Measurements from ENCODE around the gene CBR1. TPM values are rescaled to one million over a fixed set of nuclear protein-coding genes. Genes with fewer than 3 reads are reported as not detected.

CBR1 gene
- total RNA-seq: 13.4 and 23.3 TPM in 2 replicates

DNA sequence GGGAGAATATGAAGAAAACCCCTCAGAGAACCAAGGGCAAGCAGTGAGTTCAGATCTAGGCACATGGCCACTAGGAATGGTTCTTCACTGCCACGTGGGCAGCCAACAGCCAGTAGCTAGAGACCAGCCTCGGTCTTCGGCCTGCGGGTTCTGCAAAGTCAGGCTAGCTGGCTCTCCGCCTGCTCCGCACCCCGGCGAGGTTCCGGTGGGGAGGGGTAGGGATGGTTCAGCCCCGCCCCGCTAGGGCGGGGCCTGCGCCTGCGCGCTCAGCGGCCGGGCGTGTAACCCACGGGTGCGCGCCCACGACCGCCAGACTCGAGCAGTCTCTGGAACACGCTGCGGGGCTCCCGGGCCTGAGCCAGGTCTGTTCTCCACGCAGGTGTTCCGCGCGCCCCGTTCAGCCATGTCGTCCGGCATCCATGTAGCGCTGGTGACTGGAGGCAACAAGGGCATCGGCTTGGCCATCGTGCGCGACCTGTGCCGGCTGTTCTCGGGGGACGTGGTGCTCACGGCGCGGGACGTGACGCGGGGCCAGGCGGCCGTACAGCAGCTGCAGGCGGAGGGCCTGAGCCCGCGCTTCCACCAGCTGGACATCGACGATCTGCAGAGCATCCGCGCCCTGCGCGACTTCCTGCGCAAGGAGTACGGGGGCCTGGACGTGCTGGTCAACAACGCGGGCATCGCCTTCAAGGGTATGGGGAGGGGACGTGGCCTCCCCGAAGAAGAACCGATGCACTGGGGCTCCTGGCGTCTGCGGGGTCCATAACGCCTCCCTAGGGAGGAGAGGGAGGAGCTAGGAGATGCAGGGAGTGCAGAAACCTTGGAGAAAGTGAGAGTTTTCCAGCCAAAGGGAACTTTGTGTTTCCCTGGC is at the start of gene CBR1:
CBR1 (plus strand) TSS at position 312 of the 871 bp plus-strand sequence; CDS start at position 404, 92 bp downstream.
- peak; percentile 63 to 73 for DNase-seq (ENCODE audit: low read depth in 2 of 2)

DNA sequence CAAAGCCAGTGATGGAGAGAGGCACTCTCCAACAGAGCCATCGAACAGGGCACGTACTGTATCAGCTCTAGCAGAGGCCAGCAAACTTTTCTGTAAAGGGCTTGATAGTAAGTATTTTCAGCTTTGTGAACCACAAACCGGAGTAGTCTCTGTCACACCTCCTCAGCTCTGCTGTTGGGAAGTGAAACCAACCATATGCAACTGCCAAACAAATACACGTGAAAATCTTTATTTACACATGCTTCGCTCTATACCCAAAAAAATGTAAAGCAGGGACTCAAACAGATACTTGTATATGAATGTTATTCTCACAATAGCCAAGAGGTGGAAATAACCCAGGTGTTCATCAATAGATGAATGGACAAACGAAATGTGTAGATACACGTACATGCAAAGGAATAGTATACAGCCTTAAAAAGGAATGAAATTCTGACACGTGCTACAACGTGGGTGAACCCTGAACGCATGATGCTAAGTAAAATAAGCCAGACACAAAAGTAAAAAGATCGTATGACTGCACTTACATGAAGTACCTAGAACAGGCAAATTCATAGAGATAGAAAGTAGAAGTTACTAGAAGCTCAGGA is 48.5 kb upstream of the CBR1 start:
- DNase-seq (ENCODE audit: low read depth in 2 of 2): no peak

DNA sequence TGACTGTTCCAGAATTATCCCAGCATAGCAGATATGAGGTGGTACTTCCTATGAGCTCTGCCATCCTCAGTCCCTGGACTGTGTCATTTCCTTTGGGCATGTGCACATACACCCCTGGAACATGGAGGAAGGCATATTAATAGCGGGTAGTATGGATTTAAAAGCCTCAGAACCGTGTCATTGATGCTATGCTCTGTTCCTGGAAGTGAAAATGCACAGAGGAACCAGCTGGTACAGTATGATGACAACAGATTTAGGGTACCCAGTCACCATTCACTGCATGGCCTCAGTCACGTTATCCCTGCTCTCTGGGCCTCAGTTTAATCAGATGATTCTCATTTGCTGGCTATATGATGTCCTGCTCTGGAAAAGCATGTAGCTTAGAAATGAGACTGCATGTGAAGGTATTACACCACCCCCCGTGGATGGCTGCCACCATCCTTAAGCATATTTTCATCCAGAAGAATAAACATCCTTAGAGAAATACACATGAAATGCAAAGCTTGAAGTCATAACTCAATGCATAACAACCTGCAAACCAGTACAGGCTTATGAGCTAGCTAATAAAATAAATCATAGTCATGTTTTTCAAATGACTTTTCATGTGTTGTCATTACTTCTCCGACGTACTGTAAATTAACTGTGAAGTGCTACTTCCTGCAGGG is 47.3 kb upstream of the CBR1 start:
- no peak for DNase-seq (ENCODE audit: low read depth in 2 of 2)

DNA sequence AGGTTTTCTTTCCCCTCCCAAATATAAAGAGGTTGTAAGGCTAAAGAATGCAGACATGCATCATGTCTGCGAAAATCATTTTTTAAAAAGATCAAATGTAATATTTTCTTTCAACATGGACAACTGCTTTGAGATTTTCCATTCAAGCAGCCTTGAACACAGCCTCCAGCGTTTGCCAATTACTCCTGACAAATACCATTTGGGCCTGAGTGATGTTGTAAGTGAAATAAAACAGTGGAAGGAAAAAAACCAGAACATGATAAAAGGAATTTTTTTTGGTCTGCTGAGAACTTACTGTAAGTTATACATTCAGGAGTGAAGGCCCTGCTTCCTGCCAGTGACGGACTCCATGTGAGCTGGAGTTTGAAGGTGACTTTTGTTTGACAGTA is 46.7 kb upstream of the CBR1 start:
- DNase-seq (ENCODE audit: low read depth in 2 of 2): no peak

DNA sequence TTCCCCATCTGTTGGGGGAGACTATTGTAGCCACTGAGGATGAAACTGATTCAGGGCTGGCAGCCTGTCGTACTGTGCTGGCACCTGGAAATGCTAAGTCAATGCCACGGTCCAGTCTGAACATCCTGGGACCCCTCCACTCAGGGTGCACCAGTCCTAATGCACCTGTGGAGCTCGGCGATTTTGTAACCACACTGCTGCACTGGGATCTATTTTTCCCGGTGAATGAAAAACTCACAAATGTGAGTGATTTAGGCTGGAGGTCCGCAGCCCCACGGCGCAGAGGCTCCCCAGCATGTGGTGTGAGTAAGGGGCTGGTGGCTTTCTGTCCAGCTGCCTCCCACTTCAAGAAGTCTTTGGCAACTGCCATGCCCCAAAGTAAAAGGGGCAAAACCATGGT is 45.0 kb upstream of the CBR1 start:
- no peak for DNase-seq (ENCODE audit: low read depth in 2 of 2)

DNA sequence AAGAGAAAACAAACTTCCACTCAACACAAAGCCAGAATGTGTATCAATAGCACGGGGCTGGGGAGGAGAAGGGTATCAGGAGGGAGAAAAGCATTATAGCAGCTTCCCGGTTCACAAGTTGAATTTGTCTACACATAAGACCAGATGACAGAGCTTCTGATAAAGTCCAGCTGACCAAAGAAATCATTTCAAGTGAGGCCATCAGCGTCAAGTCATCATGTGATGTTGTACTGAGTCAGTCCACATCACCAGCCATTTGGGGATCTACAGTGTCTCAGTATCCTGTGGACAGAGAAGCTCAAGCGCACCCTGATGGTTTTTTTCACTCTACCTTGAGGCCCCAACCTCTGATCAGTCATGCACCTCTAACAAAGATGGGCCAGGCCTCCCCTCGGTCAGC is 42.5 kb upstream of the CBR1 start:
- no peak for DNase-seq (ENCODE audit: low read depth in 2 of 2)

DNA sequence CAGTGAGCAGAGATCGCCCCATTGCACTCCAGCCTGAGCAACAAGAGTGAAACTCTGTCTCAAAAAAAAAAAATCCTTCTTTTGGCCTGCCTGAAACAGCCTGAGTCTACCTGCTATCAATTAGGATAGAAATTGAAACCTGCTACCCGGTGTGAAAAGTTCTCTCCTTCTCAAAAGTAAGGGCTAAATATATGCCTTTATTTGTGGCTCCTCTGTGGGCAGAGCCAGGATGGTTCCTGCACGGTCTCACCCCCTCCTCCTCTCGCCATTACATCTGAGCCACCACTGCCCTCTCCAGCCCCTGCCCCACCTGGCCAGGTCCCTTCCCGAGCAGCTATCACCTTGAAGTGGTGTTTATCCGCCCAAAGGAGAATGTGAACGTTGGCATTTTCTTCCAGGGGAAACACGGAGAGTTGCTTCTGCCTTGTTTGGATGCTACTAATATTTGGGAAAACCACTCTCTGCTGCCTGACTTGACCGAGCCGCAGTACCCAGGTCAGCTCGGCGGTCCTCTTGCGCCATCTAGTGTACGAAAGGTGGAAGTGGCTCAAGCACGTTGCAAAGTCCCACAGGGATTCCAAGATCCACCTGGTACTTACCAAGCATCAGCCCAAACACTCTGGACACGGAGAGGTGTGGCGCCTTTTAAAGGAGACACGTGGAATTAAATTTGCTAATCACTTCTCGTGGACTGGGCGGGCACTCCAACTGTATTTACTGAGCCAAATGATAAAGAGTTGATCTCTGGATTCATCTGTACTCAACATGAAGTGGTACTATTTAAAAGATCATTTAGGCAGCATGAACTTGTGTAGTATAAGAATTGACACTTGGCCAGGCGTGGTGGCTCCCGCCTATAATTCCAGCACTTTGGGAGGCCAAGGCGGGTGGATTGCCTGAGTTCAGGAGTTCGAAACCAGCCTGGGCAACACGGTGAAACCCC is 41.4 kb upstream of the CBR1 start:
- DNase-seq (ENCODE audit: low read depth in 2 of 2): peak; percentile 45 to 60

DNA sequence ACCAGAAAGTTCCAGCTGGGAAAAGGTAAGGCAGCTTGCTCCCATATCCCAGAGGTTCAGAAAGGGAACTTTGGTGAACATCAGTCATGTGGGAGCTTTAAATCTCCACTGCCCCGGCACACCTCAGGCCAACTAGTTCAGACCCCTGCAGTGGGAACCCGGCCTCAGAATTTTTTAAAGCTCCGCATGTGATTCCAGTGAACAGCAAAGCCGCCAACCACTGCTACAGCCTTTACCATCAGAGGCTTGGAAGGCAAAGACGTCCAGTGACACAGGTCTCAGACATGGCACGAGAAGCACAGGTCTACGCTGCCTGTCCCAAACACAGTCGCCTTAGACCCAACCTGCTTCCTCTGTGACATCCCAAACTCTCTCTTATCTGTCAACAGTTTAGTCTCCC is 40.5 kb upstream of the CBR1 start:
- no peak for DNase-seq (ENCODE audit: low read depth in 2 of 2)

DNA sequence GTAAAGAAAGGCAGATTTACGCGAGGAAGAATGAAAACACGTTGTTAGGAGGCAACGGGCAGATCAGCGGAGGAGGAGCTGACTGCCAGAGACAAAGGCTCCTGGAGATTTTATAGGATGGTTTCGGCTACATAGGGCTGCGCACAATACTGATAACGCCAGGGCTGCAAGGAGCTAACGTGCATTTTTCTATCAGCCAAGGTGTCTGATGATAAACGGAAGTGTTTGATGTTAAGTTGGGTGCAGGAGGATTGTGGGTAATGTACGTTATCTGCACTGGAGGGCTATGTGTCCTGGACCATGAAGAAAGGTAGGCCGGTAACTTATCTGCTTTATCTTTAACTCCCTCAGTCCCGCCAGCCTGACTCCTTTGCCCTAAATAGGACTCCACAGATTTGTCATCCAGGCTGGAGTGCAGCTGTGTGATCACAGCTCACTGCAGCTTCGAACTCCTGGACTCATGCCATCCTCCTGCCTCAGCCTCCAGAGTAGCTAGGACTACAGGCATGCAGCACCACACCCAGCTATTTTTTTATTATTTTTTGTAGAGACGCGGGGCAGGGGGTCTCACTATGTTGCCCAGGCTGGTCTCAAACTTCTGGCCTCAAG is 39.1 kb upstream of the CBR1 start:
- no peak for DNase-seq (ENCODE audit: low read depth in 2 of 2)

DNA sequence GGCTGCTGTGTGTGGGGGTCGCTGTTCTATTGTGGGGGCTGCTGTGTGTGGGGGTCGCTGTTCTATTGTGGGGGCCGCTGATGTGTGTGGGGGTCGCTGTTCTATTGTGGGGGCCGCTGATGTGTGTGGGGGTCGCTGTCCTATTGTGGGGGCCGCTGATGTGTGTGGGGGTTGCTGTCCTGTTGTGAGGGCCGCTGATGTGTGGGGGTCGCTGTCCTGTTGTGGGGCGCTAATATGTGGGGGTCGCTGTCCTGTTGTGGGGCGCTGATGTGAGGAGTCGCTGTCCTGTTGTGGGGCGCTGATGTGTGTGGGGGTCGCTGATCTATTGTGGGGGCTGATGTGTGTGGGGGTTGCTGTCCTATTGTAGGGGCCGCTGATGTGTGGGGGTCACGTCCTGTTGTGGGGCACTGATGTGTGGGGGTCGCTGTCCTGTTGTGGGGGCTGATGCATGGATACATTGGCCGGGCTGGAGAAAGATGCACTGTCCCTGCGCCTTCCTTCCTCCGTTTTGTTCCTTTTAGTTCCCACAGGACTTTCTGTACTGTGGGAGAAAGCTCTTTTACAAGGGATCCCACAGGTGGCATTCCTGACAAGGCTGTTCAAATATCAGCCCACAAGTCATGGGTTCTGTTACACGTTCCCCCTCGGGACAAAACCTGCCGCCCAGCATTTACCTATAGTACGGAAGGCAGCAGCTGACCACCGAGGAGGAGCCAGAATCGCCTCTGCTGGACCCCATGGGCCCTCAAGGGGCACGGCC is 37.0 kb upstream of the CBR1 start:
- no peak for DNase-seq (ENCODE audit: low read depth in 2 of 2)

DNA sequence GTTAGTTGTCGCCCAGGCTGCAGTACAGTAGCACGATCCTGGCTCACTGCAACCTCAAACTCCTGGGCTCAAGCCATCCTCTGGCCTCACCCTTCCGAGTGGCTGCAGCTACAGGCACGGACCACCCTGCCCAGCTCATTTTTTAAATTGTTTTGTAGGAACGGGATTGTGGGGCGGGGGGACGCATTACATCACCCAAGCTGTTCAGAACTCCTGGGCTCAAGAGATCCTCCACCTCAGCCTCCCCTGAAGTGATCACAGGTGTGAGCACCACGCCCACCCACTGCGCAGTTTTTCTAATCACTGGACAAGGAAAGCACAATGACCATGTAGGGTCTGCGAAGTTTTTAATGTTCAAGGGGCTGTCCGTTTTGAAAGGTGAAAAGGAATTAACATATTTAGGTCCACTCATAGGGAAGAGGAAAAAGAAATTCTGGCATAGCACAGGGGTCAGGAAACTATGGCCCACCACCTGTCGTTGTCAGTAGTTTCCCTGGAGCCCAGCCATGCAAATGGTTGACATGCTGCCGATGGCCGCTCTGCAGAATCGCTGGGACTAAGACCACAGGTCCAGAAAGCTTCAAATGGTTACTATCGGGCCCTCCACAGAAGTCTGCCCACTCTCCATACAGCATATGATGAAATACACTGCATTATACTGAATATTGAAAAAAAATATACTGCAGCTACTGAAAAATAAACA is 35.5 kb upstream of the CBR1 start:
- DNase-seq (ENCODE audit: low read depth in 2 of 2): no peak

DNA sequence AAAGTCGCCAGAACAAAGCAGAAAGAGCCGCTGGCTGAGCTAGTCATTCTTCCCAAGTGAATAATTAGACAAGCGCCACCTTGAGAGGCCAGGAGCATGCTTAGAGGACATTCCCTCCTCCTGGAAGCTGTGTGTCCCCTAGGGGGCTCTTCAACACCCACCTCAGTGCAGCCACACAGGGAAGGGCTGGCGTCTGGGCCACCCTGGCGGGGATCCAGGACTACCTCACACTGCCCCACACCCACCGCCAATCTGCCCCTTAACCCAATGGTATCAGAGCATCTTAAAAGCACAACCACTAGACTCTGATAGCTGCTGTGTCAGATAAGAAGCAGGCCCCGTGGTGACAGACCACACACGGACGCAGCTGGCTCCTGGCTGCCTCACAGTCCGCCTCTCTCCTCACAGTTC is 34.4 kb upstream of the CBR1 start:
- DNase-seq (ENCODE audit: low read depth in 2 of 2): no peak

DNA sequence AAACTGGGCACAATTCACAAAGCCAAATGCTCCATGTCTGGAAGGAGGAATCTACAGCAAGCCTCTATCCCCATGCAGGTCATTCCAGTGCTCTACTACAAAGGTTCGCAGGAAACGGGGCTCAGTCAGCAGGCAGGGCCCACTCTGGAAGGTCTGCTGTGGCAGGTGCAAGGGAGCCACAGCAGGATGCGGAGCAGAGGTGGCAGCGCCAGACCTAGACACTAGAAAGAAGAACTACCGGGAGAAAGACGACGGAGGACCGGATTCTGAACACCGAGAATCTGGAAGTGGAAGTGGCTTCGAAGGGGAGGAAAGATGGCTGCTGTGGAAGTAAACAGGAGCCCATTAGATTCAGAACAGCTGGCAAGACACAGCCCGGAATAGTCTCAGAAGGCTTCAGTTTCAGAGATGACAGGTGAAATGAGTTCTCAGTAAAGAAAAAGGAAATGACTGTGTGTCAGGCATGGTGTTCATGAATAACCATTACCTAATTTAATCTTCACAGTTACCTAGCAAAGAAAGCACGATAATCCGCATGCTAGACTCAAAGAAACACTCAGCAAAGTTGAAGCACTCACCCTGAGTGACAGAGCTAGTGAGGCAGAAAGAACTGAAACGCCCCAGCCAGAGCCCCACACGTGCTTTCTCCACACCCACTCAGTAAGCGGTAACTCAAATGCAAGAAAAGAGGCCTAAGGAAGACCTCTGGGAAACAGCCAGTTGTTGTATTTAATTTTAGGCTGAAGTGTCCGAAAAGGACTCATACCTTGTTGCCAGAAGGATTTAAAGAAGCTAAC is 30.9 kb upstream of the CBR1 start:
- DNase-seq (ENCODE audit: low read depth in 2 of 2): no peak

DNA sequence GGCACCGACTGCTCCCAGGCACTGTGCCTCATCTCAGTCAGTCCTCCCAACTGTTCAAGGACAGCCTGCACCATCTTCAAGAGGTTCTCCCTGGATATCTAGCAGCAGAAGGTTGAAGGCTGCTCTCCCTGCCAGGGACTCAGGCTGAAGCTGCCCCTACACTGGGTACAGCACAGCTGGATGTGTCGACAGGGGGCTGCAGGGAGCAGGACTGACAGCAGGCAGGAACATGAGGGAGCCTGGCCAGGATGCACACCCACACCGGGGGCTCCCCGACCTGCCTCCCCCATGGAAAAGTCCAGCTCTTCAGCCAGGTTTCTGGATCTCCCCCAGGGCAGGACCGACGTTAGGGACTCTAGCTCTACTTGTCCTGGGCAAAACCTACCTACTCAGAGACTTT is 30.0 kb upstream of the CBR1 start:
- no peak for DNase-seq (ENCODE audit: low read depth in 2 of 2)

DNA sequence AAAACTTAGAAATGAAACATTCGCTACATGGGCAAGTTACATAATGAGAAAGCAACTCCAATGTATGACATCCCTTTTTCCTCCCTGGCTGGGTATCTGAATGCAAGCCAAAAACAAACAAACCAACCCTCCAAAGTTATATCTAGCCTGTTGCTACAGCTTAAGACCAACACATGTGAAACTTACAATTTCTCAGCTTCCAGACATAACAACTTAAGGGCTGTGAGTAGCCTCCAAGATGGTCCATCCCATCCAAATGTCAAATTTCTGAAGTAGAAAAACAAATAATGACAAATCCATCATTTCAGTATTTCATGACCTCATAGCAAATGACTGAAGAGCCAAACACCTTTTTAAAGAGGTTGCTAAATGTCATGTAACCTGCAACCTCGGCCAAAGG is 29.4 kb upstream of the CBR1 start:
- DNase-seq (ENCODE audit: low read depth in 2 of 2): no peak

DNA sequence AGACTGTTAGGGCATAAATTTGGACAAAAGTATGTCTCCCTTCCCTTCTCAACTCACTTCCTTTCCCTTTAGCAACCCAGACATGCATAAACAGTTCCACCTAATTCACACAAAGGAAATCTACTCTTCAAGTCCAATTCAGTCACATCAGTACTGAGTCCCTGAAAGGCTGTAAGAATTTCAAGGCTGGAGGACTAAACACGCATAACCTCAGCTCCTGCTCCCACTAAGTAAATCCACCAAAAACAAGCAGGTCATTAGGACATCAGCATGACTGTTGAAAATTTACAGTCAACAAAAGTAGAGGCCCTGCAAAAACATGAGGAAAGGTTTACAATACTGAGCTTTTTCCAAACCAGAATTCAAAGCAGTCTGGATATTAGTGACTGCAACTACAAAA is 27.9 kb upstream of the CBR1 start:
- DNase-seq (ENCODE audit: low read depth in 2 of 2): no peak

DNA sequence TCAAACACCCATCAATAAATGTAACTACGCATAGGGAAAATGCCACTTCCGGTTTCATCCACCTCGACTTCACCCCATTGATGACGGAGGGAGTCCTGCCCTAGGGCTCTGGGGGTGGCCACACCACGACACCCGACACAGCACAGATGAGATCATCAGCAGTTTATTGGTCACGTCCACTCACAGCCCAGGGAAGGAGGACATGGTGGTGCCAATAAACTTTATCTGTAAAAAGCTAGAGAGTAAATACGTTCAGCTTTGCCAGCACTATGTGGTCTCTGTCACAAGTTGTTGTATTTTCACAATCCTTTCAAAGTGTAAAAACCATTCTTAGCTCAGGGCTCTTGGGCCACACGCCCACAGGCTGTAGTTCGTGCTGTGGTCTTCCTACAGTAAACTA is 25.8 kb upstream of the CBR1 start:
- DNase-seq (ENCODE audit: low read depth in 2 of 2): no peak

DNA sequence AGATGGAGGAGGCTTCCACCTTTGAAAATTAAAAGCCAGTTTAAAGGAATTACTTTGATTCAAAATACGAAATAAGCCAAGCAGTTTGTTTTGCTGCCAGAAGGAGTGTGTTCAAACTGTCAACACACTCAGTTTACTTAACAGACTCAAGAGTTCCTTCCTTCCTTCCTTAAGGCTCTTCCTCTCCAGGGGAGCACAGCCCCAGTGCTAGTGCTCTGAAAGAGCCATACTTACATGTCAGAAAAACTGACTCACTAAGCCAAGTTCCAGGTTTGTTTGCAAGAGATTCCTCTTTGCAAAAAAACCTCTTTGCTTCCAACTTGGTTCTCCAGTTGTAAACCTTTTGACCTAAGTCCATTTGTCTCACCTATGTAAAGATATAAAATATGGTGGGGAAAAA is 23.8 kb upstream of the CBR1 start:
- peak in 1 of 2 donors; percentile 65 for DNase-seq (ENCODE audit: low read depth in 2 of 2)

DNA sequence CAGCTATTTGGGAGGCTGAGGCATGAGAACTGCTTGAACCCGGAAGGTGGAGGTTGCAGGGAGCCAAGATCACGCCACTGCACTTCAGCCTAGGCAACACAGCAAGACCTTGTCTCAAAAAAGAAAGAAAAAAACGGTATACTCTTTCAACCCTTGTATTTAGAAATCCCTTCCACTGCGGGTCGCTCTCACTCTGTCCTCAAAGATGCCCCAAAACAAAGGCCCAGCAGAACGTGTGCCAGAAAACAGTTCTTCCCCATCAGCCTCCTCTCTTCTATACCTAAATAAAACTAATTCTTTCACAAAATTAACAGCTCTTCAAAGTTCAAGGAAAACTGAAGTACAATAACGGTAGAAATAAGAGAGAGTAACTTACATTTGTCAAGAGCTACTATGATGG is 22.7 kb upstream of the CBR1 start:
- DNase-seq (ENCODE audit: low read depth in 2 of 2): no peak

Data from dermis microvascular lymphatic vessel endothelial cell (primary cell).